NCI-H1105 treated with DMSO at 0.1 percent for 48 hours (cell line): ENCODE measurements around the gene GZMM.
A peak's percentile ranks its signal among the peaks of the same experiment; 100 is the strongest.

ENCODE experiments used
- DNase-seq: peaks from one replicate; lab custom pipeline; 2025; lab: John Stamatoyannopoulos, UW

GZMM gene

DNA sequence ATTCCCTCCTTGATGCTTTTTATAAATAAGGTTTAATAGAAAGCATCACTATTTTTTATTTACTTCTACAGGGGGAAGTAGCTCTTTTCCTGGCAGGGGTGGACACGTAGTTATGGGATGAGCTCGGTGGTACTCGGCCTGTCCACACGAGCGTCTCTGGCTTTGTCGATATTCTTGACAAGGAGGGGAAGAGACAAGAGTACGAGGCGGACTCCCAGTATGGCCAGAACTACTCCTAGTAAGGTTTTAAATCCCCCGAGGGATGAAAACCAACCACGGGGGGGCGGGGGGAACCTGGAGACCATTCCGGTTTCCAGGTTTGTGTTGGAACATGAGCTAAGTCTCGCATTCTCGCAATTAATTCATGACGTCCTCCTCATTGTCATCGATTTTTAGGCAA, 23.0 kb downstream of the GZMM start:
- no peak for DNase-seq

DNA sequence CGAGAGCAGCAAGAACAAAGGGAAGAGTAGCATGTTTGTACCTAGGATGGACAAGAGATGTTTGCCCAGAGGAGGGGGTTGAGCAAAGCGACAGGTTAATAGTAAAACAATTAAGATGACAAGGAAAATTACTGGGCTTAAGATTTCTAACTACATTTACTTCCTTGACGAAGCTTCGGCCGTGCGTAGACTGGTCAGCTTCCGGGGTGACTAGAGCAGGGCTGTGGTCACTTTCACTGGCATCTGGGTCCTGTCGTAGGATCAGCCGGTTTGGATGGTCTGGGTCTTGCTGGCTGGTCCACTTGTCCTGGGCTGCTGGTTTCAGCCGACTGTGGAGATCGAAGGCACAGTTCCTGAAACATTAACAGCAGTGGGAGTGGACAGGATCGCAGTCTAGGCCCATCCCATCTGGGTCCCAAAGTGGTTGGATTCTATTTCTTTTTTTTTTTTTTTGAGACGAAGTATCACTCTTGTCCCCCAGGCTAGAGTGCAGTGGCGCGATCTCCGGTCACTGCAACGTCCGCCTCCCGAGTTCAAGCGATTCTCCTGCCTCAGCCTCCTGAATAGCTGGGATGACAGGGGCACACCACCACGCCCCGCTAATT, 23.5 kb downstream of the GZMM start:
- DNase-seq, result no peak

DNA sequence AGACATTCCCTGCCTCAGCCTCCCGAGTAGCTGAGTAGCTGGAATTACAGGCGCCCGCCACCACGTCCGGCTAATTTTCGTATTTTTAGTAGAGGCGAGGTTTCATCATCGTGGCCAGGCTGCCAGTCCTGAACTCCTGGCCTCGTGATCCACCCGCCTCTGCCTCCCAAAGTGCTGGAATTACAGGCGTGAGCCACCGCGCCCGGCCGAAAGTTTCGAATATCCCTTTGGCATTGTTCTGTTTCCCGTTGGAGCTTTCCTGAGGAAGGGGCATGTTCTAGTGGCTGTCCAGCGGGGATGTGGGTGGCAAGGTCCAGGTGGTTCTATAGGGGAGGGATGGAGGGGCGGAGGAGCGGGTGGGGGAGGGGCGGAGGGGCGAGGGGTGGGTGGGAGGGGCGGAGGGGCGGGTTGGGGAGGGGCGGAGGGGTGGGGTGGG, 26.4 kb downstream of the GZMM start:
- no peak for DNase-seq

DNA sequence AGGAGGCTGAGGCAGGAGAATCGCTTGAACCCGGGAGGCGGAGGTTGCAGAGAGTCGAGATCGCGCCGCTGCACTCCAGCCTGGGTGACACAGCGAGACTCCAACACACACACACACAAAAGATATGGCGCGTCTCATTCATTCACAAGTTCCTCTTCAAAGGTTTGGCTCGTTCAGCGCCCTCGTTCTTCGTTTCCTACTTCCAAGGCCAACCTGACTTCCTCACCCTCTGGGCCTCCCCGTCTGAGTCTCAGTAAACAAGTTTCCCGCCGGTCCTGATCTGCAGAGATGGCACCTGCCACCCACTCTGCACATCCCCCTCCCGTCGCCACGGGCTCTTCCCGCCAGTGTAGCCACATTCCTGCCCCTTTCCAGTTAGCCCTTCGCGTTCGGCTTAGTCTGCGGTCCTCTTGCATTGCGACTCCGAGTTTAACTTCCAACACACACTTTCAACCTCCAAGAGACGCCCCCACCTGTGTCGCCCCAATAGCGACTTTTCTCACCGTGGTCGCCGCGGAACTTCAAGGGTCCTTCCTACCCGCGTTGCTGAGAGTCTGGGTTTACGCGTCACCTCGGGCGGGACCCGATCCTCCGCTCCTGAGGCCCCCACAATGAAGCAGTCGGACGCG, 27.2 kb downstream of the GZMM start:
- DNase-seq, result peak; percentile 78

DNA sequence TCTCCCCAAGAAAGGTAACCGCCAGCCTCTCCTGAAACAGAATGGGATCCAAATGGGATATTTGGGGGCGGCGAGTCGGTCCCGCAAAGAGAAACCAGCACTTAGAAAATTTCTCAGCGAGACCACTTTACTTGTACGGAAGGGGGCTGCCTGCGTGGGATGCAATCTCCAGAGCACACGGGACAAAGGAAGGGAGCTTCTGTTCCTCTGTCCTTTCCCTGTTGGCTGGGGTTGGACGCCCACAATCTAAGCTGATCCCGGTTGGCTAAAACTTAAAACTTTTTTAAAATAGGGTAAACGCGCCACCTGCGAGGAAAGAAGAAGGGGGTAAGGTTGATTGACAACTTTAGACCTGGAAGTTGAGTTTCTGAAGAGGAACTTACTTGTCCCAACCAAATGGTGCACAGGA, 27.7 kb downstream of the GZMM start:
- DNase-seq, result peak; percentile 61

DNA sequence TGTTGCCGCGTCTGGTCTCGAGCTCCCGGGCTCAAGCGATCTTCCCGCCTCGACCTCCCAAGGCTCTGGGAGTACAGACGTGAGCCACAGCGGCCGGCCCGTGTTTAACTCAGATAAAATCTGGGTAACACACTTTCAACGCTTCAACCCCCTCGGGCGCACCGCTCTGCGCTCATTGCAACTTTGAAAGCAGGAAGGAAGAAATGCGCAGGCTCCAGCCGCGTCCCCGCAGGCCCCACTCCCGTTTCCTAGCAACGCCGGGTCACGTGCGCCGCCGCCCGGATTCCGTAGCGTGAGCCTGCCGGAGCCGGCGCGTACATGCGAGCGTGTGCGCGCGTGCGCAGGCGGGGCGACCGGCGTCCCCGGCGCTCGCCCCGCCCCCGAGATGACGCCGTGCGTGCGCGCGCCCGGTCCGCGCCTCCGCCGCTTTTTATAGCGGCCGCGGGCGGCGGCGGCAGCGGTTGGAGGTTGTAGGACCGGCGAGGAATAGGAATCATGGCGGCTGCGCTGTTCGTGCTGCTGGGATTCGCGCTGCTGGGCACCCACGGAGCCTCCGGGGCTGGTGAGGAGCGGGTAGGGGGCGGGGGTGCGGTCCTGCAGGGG, 28.4 kb downstream of the GZMM start, which contains the start of gene BSG:
BSG (plus strand) TSS at position 457 of the 603 bp plus-strand sequence; CDS start at position 496, 39 bp downstream.
- DNase-seq, result peak; percentile 97

DNA sequence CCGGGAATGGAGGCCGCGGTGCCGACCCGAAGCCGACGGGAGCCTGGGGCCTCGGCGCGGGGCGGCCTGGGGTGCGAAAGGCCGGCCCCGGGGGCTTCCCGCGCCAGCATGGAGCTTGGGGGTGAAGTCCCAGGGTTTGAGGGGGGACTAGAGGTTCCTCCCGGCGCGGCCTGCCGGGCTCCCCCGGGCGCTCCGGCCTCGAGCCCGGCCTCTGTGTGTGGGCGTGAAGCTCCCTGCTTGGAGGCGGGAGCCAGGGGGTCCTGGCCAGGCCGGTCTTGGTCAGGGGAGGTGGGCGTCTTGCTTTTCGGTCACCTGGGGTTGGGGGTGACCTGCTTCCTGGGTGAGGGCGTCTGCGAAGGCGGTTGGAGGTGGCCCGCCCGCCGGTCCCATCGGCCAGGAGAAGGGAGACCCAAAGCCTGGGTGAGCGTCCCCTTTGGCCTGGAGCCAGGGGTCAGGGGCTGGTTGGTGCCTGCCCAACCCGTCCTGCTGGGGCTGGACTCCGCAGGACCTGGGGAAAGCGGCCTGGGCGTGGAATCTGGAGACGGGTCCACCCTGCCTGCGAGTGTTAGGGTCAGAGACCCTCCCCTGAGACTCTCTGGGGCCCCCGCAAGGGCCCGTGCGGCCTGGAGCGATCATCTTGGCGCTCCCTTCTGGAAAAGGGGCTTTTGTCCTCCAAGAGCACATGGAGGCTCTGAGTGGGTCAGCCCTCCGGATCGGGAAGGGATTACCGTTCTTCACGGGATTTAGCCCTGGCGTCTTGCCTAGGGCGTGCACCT, 29.1 kb downstream of the GZMM start:
- peak; percentile 27 for DNase-seq

DNA sequence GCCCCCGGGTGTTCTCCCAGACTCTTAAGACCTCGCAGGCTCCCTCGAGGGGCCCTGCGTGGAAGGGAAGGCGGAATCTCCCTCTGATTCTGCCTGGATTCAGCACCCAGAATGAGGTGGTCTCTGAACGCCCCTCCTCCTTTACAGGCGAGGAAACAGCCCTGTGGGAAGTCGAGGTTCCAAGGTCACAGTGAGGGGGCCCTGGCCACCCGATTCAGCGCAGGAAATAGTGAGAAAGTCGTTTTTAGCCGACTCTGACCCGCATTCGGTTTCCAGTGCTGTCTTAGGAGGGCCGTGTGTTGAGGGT, 29.6 kb downstream of the GZMM start:
- no peak for DNase-seq

DNA sequence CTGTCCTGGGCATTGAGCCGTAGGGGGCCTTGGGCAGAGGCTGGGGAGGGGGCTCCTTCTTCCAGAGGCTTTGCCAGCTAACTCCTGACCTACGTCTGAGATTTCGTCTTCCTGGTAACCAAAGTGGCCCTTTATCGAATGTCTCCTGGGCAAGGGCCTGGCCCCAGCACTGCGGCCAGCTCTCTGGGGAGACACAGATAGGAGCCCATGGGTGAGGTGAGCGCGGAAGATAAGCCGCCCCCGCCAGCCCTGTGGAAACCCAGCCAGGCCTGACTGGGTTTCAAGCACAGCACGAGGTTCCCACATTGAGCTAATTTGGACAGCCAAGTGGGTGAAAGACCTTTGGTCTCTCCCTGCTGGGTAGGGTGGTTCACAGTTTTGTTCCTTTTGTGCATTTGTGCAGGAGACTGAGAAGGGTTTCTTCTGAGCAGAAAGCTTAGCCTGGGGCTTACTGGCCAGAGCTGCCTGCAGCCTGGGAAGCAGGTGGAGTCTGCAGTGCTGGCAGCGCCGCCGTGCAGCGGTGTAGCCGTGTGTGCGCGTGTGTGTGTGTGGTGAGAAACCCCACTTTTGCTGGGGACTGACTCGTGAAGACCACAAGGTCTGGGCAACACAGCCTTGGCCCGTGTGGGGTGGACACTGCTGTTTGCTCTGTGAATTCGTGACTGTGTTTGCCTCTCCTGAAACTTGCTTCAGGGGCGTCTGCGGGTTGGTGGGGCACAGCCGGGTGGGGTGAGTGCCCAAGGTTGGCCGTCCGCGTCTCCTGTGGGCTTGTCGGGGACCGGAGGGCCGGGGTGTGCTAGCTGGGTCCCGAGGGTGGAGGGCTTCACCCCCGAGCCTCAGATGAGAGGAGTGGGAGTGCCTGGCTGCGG, 31.0 kb downstream of the GZMM start:
- no peak for DNase-seq

DNA sequence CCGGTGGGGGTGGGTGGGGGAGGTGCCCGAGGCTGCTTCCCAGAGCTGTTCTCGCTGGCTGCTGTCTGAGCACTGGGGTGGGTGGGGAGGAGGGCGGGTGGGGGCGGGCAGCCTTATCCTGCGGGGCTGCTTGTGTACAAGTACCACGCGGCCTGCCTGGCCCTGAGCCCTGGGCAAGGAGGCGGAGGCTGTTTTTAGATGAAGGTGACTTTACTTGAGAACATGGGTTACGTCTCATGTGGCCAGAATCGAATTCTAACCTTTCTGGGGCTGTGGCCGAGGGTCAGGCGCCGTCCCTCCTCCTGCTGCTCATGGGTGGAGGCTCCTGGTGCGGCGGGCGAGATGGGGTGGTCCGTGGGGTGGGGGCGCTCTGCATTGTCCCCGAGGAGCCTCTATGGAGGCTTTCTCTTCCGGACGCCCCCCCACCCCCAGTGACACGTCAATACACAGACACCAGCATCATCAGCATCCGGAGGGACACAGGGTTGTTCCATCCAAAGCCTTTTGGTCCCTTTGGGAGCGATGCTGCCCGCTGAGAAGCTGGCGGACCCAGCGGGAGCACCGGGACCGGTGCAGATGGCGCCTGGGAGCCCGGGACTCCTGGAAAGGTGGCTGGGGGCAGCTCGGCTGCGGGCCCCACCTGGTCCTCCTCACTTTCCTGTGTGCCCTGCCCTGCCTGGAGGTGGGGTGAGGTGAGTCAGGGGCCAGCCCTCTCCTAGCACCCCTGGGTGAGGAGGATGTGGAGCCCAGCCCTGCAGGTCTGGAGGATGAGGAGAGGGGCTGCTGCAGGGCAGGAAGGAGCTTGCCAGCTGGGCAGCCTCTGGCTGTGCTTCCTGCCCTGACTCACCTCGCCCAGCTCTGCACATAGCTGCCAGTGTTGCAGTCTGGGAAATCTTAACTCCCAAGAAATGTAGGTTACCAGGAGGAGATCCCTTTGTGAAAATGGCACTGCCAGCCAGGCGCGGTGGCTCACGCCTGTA, 32.0 kb downstream of the GZMM start:
- no peak for DNase-seq

DNA sequence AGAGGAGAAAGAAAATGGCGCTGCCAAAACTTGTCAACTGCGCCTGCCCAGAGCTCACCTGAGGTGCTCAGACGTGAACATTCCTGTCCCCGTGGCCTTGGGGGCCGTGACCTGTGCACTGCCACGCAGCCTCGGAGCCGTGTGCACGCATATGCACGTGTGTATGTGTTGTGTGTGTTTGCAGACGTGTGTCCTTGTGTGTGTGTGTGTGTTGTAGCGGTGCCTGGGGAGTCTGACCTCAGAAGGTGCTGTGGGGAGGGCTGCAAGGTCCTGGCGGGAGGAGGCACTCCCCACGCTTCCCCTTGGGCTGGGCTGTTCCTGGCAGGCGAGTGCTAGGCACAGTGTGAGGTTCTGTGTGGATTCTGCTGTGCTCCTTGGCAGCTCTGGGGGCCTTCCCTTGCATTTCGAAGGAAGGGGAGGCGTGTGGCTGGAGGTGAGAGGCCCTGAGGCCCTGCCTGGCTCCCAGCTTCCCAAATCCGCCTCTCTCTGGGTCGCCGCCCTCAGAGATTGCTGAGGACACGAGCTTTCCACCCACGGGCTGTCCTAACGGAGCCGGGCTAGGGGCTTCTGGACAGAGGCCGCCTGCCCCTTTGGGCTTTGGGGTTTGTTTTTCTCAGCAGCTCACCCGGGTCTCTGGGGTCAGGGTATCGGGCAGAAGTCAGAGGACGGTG, 33.0 kb downstream of the GZMM start:
- no peak for DNase-seq

DNA sequence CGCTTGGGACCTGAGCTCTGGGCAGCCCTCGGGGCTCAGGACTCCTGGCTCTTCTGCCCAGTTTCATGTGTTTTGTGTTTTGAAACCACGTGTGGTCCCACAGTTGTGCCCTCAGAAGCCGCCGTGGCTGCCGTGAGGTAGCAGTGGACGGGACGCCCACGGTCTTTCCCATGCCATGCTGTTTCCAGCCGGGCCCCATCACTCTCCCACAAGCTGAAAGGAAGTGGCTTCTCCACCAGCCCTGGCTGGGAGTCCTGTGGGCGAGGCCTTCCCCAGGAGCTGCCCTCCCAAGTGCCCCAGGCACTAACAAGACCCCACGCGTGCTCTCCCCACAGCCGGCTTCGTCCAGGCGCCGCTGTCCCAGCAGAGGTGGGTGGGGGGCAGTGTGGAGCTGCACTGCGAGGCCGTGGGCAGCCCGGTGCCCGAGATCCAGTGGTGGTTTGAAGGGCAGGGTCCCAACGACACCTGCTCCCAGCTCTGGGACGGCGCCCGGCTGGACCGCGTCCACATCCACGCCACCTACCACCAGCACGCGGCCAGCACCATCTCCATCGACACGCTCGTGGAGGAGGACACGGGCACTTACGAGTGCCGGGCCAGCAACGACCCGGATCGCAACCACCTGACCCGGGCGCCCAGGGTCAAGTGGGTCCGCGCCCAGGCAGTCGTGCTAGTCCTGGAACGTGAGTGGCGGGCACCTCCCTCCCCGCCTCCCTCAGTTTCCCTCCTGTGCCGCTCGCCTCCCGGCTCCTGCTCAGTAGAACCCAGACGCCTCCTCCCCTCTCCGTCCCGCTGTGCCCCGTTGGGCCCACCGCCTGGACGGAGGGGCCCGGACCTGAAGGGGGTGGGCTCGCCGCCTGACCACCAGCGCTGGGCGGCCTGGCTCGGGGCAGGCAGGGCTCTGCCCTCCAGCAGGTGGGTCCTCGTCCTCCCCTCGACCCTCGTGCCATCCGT, 33.9 kb downstream of the GZMM start:
- DNase-seq, result no peak

DNA sequence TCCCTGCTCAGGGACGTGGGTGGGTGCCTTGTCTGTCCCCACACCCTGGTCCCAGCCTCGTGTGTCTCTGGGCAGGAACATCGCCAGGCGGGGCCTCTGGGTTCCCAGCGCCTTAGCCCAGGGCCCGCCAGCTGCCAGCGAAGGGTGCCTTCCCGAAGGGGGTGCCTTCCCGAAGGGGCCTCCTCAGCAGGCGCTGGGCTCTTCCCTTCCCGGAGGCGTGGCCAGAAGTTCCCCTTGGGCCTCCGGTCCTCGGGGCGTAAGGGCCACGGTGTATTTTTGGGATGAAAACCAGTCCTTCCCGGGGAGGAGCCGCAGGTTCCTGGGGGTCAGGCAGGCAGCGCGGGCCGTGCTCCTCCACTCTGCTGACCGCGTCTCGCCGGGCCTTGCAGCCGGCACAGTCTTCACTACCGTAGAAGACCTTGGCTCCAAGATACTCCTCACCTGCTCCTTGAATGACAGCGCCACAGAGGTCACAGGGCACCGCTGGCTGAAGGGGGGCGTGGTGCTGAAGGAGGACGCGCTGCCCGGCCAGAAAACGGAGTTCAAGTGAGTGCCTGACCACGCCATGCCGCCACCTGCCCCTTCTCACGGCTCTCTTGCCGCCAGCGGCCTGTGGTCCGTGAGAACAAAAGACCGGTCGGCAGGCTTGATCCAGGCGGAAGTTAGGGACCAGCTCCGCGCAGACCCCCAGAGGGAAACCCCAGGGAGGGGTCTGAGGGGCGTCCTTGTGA, 35.4 kb downstream of the GZMM start:
- no peak for DNase-seq

DNA sequence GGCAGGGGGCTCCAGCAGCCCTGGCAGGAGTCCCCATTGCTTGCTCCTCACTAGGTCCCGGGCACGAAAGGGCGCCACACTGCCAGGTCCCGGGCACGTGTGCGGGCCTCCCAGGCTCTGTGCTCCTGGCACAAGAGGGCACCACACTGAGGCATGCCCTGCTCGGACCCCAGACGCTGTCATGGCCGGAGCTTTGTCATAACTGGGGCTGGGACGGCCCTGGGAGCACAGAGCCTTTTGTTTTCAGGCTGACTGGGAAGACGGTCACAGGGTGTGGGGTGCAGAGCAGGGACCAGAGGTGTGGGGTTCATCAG, 35.9 kb downstream of the GZMM start:
- DNase-seq, result no peak

DNA sequence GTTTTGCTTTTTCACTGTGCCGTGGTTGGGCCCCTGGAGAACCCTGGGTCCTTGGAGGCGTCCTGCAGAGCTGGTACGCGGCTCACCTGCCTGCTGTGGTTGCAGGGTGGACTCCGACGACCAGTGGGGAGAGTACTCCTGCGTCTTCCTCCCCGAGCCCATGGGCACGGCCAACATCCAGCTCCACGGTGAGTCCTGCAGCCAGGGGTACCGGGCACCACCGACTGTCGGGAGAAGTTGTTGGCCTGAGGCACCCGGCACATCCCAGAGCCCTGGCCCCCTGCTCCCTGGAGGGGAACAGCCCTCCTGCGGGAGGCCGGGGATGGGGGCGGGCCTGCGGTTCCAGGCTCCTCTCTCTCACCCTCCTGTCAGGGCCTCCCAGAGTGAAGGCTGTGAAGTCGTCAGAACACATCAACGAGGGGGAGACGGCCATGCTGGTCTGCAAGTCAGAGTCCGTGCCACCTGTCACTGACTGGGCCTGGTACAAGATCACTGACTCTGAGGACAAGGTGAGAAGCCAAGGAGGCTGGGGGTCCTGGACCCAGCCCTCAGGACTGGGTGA, 36.5 kb downstream of the GZMM start:
- no peak for DNase-seq

DNA sequence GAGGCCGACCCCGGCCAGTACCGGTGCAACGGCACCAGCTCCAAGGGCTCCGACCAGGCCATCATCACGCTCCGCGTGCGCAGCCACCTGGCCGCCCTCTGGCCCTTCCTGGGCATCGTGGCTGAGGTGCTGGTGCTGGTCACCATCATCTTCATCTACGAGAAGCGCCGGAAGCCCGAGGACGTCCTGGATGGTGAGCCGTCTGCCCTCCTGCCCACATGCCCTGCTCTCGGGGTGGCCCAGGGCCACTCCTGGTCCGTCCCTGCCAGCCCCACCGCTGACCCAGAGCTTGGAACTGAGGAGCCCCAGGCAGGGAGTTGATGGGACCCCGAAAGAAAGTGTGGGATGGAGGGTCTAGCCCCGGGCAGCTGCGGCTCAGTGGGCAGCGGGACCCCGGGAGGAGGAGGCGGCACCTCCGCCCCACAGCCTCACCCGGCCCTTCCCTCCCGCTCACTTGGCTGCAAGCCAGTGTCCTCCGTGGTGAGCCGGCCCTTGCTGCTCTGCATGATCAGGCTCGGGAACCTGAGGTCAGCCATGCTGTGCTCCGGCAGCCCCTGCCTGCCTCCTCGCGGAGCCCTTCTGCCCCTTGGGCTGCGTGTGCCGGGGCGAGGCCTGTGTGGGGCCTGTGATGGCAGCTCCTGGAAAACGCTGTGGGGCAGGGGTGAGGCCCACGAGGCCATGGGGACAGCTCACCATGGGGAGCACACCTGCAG, 37.7 kb downstream of the GZMM start:
- DNase-seq, result no peak

DNA sequence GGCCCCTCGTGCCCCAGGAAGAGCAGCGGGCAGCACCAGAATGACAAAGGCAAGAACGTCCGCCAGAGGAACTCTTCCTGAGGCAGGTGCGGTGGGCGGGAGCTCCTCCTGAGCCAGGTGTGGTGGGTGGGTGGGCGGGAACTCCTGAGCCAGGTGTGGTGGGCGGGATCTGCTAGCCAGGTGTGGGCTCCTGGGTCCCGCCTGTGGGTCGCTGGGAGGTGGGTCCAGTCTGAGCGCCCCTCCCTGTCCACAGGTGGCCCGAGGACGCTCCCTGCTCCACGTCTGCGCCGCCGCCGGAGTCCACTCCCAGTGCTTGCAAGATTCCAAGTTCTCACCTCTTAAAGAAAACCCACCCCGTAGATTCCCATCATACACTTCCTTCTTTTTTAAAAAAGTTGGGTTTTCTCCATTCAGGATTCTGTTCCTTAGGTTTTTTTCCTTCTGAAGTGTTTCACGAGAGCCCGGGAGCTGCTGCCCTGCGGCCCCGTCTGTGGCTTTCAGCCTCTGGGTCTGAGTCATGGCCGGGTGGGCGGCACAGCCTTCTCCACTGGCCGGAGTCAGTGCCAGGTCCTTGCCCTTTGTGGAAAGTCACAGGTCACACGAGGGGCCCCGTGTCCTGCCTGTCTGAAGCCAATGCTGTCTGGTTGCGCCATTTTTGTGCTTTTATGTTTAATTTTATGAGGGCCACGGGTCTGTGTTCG, 38.8 kb downstream of the GZMM start:
- DNase-seq, result no peak
